GM18520 (cell line): ENCODE data around the gene SLC22A31.

Source experiments
- ATAC-seq: cut with Tn5 transposase; IDR thresholded peaks from one replicate; pipeline ENCODE4 v1.9.1; 2021; ENCODE audit not compliant: unreplicated experiment

SLC22A31 gene

GRCh38 chr16:89217138-89217387 lies 16.7 kb upstream of the SLC22A31 start:
- ATAC-seq, result no peak

DNA sequence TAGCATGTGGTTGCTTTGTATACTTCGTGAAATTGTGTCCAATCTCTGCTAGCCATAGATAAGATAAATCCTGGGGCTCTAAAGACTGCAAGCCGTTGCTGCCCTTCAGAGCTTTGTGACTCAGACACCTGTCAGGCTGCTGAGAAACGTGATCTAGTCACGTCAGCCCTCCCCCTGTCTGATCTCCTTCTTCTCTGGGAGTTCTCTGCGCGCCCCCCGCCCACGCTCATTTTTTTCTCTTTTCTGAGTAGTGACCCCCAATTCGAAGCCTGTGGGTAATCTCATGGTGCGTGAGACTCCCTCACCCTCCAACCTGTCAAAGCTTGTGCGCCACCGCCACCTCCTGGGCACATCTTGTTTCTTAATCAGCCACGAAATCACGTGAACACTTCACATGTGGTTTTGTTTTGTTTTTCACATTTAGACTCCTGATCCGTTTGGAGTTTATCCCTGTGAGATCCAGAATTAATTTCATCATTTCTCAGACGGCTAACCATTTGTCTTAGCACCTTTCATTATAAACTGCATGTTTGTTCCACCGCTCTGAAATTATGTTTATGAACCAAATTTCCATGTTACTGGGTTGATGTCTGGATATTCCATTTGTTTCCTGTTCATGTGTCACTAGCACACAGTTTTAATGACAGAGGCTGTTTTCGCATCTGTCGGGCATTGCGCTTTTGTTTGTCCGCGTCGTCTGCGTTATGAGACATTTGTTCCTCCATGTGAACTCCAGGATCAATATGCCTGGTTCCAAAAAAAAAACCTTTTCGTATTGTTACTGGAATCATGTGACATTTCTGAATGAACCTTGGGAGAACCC lies 16.2 kb upstream of the SLC22A31 start:
- no peak for ATAC-seq

DNA sequence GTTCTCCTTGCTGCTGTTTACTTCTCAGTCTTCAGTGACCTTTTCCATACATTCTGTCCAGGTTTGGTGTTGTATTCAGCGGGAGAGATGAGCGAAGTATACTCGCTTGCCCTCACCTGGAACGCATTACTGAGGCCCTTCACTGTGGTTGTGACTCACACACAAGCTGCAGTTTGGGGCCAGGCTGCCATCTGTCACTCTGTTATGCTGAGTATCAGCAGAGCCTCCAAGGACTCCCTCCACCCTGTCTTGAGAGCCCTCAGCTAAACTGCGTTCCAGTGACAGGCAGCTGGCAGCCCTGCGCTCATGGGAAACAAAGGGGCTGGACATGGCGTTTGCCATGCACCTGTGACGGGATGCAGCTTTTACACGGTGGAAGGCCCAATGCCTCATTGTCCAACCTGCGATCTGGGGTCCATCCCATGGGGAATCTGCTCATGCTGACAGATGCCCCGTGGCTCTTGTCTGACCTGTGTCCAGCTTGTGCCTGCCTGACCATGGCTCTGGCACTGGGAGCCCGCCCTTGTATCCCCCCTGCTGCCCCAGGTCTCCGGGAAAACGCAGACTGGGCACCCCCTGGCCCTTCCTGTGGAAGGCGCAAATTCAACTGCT lies 10.7 kb upstream of the SLC22A31 start:
- ATAC-seq, result no peak

- no peak for ATAC-seq
Observed at GRCh38 chr16:89210165-89210903, 10.0 kb upstream of the SLC22A31 start.

GRCh38 chr16:89209522-89210044 lies 9.2 kb upstream of the SLC22A31 start:
- ATAC-seq, result no peak

GRCh38 chr16:89207993-89208392 lies 7.7 kb upstream of the SLC22A31 start:
- ATAC-seq, result no peak

DNA sequence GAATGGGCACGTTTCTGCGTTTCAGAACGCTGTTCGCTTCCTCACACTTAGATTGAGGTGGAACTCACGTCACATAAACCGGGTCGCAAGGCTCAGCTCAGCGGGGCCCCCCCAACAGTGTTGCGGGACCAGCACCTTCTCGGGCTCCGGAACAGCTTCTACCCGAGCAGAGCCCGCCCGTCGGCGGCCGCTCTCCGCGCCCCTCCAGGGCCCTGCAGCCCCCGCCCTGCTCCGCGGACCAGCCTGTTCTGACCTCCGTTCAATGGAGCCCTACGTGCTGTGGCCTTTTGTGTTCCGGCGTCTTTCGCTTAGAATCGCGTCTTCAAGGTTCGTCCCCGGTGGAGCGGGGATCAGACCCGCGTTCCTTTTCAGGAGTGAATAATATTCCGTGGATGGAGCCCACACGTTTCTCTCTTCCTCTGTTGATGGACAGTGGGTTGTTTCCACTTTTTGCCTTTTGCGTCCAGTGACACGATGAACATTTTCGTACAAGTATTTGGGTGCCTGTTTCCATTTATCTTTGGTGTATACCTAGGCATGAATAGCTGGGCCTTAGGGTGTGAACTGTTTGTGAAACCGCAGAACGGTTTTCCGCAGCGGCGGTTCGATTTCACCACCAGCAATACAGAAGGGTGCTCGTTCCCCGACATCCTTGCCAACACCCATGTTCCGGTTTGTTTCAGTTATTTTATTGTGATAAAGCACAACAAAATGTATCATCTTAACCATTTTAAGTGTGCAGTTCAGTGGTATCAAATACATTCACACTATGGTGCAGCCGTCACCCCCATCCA lies 2.3 kb upstream of the SLC22A31 start:
- ATAC-seq, result no peak

DNA sequence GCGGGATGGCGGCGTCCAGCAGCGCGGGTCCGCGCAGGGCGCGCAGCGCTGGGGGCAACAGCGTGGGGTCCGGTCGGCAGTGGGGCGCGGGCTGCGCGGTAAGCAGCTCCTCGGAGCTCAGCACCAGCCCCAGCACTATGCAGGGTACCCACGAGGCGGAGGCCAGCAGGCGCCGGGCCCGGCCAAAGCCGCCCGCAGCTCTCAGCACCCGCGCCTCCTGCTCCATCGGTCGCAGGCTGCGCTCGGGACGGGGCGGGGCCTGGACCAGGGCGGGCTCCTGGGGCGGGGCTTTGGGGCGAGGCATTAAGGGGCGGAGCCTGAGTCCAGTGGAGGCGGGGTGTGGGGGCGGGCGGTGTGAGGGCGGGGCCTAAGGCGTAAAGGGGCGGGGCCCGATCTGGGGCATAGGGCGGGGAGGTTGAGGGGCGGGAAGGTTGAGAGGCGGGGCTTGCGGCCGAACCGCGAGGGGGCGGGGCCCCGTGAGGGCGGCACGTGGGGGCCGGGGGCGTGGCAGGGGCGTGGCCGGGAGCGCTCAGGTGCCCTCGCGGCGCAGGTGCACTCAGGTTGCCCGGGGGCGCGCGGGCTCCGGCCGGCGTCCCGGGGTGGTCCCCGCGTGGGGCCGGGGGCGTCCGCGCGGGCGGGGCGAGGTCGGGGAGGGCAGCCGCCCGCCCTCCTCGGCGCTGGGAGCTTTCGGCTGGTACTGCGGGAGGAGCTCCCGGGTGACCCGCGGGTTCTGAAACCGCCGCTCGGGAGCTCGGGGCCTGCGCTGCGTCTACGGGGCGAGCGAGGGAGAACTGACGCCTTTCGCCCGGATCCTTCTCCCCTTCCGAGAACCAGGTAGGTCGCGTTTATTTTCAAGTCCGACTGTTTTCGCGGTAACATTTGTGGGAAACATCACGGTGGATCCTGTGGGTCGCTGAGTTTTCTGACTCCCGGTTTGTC lies 1.4 kb upstream of the SLC22A31 start:
- ATAC-seq, result no peak

DNA sequence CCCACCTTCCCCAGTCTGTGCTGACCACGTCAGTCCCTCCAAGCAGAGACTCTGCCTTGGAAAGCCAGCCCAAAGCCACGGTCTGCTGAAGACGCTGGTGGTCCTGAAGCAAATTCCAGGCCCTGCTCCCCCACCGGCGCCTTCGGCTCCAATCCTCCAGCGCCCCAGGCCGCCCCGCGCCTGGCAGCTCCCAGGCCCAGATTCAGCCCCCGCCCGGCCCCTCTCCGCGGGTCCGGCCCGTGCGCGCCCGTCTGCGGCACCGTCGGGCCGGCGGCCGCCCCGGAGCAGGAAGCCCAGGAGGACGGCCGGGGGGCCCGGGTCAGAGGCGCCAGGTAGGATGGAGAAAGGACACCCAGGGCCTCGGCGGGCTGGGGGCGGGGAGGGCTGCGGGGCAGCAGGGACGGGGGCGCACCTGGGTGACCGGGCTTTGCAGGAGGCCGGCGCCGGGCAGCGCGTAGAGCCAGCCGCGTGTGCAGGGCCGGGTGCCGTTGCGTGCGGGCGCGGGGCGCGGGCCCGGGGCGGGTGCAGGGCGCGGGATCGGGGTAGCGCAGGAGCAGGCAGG lies 594 bp upstream of the SLC22A31 start:
- no peak for ATAC-seq

DNA sequence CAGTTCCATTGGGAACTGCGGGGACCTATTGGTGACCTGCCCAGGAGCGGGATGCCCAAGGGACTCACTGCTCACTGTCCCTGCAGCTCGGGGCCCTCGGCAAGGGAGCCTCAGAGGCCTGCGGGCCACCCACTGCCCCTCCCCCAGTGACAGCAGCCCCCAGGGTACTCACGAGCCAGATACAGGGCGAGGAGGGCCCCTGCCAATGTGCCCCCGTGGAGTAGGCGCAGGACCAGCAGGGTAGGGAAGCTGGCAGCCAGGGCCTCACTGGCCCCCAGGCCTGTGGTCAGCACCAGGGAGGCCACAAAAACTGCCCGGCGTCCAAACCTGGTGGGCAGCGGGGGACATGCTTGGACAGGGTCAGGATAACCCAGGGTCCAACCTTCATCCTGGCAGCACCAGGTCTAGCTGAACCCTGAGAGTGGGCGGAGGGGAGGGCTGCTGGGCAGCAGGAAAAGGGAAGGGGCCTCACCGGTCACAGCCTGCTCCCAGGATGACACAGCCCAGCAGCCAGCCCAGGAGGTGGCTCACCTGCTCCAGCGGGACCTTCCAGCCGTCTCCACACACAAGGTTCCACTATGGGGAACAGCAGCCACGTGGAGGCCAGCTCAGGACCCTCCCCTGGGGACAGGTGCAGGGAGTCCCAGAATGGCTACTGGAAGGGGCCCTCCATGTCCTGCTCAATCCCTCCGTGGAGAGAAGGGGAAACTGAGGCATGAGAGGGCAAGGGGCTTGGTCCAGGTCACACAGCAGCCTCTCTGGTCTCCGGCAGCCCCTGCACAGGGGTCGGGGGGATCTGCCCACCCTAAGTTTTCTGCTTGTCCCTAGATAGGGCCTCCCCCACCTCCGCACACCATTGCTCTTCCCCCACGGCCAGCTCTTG lies 855 bp downstream of the SLC22A31 start:
- ATAC-seq, result no peak

- ATAC-seq, result no peak
Observed at GRCh38 chr16:89198417-89199240, 1.7 kb downstream of the SLC22A31 start.

GRCh38 chr16:89197633-89198416 lies 2.5 kb downstream of the SLC22A31 start:
- ATAC-seq, result no peak

DNA sequence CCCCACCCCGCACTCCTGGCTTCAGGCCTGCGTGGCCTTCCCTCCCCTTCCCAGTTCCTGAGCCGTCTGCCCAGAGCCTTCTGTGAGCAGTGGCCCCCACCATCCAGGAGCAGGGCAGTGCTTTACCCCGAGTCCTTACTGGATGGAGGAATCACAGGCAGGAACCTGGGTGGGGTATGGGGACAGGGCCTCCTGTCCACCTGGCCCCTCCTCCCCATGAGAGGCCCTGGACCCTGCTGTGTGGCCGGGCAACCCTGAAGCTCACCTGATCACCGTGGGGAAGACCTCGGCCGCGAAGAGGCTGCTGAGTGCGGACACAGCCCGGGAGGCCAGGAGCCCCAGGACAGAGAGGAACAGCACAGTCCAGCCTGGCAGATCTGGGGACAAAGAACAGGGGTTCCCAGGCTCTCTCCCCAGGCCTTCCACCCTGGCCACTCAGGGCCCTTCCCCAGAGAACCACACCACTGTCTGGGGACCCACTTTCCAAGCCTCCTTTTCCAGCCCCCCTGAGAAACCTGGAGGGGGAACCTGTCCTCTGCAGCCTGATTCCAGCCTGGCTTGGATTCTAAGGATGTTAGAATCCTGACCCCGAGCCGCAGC lies 3.2 kb downstream of the SLC22A31 start:
- ATAC-seq, result no peak

DNA sequence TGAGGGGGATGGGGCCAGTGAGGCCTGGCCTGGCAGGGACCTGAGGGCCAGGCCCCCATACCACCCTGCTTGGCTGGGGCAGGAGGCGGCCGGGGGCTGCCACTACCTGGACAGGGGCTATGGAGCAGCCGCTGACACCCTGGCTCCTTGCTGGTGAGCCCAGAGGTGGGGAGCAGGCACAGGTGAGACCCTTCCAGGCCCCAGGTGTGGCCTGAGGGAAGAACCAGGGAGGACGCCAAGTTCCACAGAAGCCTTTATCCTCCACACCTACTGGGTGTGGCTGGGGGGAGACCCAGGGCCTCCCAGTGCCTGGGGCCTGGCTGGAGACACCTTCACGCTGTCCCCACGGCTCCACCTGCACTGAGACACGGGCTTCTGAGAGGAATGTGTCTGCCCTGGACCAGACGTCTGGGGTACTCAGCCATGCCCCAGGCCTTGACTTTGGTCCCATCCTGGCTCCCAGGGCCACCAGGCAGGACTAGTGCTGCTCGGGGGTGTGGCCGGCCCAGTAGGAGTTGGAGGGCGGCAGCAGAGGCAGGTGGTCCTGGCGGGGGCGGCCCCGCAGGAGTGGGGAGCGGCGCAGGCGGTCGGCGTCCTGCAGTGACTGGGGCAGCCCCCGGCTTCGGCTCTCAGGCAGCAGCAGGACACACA lies 4.7 kb downstream of the SLC22A31 start:
- ATAC-seq, result no peak

DNA sequence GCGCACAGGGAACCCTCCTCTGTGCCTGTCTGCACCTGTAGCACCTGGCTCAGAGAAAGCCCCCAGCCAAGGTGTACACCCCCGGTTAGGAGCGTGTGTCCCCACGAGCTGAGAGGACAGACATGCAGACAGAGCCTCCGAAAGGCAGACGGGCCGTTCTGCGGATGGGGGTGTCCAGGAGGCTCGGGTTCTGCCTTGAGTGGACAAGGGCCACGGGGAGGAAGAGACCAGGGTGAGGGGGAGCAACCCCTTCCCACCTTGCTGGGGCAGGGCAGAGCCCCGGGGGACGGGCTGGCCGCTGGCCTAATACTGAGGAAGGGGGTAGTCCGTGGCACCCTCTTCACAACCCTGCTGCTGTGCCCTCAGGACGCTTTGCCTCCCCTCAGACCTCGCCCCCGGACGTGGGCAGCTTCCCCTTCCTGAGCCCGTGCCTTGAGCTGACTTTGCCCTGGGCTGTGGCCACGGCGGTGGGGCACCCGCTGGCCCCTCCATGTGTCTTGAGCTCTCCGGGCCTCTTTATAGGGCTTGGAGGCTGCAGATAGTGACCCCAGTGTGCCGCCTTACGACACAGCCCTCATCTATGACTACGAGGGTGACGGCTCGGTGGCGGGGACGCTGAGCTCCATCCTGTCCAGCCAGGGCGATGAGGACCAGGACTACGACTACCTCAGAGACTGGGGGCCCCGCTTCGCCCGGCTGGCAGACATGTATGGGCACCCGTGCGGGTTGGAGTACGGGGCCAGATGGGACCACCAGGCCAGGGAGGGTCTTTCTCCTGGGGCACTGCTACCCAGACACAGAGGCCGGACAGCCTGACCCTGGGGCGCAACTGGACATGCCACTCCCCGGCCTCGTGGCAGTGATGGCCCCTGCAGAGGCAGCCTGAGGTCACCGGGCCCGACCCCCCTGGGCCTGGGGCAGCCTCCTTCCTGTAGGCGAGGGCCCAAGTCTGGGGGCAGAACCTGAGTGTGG lies 5.7 kb downstream of the SLC22A31 start:
- ATAC-seq, result no peak
